Endometrial microvascular endothelial cells (primary cell): ENCODE data around the gene BCL2A1. TPM values are rescaled to one million over a fixed set of nuclear protein-coding genes. Genes with fewer than 3 reads are reported as not detected.

ENCODE experiments used
- in situ Hi-C: cut with HindIII; loops from 2 replicates; pipeline ENCODE4 v1.10.0; 2017; ENCODE audit warnings: low sequenced_read_pairs, low pct_unique_long_range_greater_than_20kb; ENCODE audit errors: inconsistent ontology term
- total RNA-seq: library from RNA; depleted of rRNA; stranded (reverse); fragments of >200 nt; gene quantifications from one replicate; pipeline ENCODE4 v1.2.3, GENCODE V29; 2015; ENCODE audit errors: inconsistent ontology term

BCL2A1 gene
- total RNA-seq, 1 donor from 2014 or later = not detected

DNA sequence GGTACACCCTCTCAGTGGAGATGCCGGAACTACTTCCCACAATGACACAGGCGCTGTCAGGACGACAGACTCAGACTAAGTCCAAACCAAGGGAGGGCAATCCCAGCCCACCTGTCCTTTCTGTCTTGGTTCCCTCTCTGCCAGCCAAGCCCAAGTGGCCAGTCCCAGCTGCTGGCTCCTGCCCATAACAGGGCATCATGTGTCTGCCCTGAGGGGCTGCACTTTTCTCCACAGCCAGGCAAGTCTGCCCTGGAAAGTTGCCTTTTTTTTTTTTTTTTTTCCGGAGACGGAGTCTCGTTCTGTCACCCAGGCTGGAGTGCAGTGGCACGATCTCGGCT, 20.0 kb upstream of the BCL2A1 start:
- in situ Hi-C loops = no loop called here

DNA sequence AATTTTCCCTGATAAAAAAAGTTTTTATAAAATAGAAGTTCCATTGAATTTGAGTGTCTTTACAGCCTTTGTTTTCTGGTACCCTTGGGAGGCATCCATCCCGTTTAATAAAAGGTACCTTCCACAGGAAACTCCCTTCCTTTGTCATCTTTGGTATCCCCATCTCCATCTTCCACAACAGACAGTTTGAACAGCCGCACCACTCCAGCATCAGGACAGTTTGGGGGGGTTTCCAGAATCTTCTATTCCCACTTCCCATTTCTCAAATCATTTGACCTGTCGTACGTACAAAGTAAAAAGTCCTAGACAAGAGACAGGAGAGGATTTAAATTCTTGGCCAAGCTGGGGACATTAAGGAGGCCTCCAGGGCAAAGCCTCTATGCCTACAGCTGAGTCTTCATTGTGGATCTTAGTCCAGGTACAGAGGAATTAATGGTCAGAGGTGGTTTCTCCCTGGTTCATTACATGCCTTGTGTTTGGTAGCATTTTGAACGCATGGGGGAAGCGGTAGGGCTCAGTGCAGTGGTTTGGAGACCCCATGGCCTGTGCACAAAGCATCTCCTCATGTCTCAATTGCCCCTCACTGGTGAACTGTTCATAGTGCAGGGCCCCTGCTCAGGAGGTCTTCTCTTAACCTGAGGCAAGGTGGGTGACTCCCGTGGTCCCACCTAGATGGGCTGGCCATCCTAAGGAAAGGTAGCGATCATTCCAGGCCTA, 19.4 kb upstream of the BCL2A1 start:
- in situ Hi-C loops = no loop called here

DNA sequence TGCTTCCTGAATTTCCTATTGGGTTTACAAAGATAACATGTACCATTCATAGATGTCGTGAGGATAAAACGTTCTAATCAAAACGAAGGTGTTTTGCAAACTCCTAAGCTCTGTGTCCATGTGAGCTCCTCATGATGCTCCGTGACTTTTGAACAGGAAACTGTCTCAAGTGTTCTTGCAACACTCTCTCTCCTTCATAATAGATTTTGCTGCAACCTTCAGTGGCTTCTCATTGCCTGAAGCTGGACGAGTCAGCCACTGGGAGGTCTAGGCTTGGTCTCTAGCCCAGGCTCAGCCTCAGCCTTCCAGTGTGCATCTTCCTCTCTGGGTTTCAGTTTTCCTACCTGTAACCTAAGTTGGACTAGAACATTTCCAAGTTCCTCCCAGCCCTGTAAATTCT, 18.7 kb upstream of the BCL2A1 start:
- in situ Hi-C loops = no loop called here

DNA sequence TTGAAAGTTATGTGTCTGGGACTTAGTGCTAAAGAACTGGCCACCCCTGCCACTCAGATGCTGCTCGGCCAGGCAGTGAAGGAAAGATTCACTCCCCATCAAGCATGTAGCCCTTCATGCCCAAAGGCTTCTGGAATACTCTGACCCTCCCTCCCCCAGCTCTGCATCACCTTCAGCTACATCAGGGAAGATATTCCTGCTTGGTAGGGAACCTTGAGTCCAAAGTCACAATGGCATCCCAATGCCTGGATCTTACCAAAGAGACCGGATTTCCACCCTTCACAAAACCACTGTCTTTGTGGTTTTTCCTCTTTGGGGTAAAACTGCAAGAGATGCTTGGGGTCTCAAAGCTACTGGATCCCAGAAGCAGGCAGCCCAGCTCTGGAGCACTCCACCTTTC, 18.2 kb upstream of the BCL2A1 start:
- in situ Hi-C loops = no loop called here

DNA sequence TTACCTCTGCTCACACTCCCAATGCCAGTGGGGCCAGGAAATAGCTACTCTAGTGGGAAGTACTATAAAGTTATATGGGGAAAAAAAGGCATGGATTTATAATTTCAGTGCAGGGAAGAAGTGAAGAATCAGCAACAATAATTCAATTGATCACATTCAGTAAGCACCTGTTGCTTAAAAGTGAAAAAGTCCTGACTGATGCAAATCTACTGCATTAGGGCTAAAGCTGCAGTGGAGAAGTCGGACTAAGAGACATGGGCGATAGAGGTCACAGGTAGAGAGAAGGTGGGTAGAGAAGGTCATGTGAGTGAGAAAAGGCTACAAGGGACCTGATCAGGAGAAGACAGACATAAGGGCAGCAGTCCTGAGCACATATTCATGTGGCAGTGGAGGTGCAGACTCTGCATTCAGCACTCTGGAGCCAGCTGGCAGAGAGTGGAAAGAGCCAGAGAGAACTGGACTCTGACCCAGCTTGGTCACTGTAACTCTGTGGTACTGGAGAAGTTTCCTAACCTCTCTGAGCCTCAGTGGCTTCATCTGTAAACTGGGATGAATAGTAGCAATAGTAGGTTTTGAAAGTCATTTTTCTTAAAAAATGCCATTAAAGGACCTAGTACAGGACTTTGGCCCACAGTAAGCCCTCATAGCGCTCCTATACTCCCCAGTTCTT, 17.6 kb upstream of the BCL2A1 start:
- in situ Hi-C loops = no loop called here

DNA sequence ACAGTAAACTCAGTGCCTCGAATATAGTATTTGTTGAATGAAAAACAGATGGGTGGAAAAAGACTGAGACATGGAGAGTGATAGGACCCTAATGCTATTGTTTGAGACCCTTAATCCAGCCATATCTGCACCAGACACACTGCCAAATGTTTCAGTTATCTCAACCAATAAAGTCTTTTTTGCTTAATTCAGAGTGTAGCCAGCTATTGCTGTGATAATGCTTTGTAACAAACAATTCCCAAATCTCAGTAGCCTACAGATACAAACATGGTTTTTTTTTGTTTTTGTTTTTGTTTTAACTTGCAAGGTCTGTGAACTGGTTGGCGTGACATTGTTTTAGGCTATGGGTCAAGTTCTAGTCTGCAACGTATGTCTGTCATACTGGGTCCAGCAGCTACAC, 17.0 kb upstream of the BCL2A1 start:
- in situ Hi-C loops = no loop called here

DNA sequence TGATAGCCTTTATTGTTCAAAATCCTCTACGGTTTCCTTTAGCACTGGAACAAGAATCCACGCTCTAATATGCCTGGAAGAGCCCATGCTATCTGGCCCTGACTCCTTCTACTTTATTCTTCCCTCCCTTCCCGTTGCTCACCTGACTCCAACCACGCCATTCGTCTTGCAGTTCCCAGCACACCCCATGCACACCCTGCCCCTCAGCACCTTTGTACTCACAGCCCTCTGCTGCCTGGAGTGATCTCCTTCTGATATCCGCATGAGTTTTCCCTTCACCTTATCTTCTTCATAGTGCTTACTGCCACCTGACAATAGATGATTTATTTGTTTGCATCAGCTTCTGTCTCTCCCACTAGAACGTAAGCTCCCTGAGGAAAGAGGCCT, 16.6 kb upstream of the BCL2A1 start:
- in situ Hi-C loops = no loop called here

DNA sequence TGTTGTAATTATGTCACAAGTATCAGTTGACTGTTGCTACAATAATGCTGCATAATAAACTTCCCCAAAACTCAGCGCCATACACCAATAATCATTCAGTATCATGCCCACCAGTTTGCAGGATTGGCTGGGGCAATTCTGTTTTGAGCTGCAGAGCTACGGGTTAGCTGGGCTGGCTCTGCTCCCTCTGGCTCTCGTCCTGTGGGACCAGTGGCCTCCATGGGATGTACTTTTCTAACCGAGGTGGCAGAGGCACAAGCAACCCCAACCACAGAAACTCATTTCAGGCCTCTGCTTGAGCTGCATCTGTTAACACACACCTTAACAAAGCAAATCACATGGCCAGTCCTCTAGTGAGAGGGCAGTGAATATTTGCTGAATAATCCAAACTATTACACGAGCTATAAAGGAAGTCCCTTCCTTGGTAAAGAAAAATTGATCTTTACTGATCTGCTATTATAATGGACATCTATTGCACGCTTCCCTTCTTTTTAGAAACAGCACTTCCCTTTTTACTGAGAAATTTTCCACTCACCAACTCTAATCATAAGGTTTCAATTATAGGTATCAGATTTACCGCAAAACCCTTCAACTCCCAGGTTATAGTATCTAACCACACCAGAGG, 10.9 kb upstream of the BCL2A1 start:
- in situ Hi-C loops = no loop called here

DNA sequence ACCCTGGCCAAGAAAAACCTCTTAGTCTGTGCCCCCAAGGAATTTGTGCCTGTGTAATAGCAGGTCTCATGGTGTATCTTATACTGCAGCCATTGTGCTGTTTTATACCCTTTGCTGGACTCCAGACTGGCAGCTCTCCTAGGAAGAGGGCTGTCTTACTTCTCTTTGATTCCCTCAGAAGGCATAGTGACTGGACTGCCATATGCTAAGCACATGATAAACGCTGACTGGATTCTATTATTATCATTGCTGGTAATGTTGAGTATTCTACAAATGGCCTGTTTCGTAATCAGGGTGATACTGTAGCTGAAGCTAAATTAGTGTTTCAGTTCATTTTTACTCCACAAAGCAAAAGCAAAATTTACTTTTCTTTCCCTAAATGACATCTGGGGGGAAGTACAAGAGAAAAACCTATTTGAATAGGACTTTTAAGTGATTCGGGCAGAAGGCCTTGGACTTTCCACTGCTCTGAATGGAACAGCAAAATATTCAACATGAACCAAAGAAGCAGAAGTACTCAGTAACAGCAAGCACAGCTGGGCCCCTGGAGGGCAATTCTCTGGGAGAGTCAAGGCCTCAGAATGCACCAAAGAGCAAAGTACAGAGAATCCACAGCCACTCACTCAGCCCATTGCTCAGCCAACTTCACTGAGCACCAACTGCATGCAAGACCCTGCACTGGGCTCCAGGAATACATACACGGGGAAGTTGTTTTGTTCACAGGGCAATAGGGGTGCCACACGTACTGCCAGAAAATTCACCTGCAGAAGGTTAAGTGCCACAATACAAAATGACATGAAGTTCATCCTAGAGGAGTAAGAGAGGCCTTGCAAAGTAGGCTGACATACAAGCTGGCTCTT, 7.9 kb upstream of the BCL2A1 start:
- in situ Hi-C loops = no loop called here

DNA sequence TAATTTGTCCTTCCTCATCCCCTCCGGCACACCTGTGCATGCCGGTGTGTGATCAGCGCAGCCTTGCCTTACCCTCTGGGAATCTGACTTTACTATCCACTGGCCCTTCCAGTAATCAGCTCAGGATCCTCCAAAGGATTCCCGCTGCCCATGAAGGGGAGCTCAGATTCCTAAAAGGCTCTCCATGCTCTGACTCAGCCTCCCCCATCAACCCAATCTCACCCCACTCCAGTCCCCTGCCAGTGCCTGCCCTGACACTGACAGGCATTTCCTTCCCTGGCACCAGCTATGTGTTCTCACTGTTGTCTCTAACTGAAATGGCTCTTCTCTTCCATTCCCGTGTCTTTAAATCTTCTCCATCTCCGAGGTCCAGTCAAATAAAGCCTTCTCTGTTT, 7.3 kb upstream of the BCL2A1 start:
- in situ Hi-C loops = no loop called here

DNA sequence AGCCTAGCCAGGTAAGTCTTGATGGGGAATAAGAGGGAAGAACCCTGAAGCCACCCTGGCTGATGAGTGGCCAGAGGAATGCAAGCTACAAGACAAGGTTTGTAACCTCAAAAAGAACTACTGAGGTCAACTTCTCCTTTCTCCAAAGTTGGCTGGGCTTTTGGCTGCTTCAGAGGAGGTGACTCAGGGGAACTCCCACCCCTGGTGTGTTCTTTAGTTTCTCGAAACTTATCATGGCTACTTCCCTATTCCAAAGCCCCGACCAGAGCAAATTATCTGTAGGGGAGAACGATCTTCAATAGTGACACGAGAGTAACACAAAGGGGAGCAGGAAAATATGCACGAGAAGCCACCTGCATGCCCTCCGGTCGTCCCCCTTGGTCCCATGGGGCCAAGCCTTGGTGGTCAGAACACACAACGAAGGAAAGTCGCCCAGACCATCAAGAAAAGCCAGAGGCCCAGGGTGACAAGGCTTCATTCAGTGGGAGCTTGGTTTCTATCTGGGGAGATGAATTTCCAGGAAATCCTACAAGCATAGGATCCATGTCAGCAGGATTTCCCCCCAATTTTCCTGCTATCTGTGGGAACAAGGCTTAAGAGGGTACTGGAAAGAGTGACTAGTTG, 6.5 kb upstream of the BCL2A1 start:
- in situ Hi-C loops = no loop called here

DNA sequence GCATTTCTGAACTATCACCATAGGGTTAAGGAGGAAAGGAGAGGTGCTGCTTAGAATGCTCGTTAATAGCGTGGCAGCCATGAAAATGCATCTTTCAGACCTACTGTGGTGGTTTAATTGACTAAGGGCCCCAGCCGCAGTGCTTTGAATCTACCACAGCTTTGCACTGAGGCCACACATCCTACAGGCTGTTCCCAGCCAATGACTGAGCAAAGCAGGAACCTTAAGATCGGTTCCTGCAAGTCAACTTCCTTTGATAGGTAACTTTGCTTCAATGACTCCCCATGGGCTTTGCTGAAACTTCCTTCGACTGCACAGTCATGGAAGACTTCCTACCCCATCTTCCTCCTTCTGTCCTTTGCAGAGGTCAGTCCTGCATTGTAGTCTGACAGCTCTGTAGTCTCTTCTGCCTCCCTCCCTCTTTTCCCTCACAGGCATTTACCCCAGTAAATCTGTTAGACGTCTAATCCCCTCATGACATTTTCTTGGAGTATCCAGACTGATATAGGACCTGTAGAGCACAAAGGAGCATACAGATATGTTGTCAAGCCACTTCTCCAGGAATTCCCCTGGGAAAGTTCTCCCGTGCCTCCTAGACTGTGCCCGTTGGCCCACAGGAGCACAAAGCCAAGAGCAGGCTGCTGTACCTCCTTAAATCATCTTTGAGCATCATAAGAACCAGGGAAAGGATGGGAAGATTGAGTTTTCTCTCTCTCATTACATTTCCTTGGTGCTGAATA, 2.6 kb upstream of the BCL2A1 start:
- in situ Hi-C loops = no loop called here

DNA sequence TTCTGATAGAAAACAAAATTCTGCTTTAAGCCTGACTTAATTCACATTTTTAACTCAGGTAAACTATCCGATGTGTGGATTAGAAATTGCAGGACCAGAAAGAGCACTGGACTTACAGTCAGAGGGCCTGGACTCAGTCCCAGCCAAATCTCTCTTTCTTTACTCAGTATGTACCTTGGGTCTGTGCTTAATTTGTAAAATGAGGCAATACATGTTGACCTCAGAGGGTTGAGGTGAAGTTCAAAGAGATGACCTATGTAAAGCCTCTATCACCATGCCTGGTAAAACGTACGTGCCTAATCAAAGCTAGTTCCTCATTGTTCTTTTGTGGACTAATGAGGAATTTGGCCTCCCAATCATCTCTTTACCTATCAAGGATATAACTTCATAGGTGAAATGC, 1.9 kb upstream of the BCL2A1 start:
- in situ Hi-C loops = no loop called here

DNA sequence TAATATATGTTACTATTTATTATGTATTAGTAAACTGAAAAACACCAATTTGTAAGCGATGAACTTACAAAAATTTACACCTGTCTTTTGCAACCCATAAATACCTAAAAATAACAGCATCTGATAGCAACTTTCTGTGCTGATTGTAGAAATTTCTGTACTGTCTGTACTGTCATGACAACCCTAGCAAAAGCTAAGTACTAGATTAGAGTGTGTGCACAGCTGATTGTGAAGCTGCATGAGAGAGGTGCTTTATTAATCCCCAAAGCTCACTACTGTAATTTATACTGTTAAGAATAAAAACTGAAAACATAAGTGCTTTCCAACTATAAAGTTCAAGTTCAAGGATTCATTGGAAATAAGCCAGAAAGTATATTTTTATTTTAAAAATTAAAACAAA, 815 bp downstream of the BCL2A1 start:
- in situ Hi-C loops = no loop called here

DNA sequence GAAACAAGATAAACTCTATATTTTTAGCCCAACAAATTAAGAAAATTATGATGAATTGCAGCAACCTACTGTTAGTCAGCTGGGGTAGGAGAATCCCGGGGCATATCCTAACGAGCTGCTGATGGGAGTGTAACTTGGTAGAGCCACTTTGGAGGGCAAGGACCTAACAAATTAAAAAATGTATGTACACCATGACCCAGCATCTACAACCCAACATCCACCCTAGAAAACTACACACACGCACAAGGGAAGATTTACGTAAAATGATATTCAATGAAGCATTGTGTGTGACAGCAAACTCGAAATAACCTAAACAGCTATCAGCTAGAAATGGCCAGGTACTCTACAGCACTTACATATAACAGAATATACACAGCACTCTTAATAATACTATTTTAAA, 1.9 kb downstream of the BCL2A1 start:
- in situ Hi-C loops = no loop called here

DNA sequence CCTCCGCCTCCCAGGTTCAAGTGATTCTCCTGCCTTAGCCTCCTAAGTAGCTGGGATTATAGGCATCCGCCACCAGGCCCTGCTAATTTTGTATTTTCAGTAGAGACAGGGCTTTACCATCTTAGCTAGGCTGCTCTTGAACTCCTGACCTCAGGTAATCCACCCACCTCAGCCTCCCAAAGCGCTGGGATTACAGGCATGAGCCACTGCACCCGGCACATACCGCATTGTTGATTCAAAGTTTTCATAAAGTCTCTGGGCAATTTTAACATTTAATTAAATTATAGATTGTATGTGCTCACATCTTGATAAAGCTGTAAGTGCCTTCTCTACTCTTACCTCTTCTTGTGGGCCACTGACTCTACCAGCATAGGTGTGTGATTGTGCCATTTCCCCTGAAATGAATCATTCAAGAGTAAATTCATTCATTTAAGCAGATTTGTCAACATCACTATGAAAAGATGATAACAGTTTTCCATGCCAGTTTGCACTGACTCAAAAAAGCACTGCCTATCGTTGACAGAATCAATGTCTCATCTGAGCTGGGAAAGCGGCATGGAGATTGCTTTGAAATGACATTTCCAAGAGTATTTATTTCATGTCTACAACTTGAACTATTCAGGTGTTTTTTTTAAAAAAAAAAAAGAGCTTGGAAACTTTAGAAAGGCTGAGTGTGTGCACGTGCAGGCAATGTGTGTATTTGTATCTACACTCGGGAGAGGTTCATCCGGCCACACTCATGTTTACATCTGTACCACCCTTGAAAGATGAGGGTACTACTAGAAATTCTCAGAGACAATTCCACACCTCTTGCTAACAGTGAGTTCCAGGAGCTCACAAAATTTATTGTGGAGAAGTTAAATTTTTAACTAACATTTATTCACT, 3.5 kb downstream of the BCL2A1 start:
- in situ Hi-C loops = no loop called here

DNA sequence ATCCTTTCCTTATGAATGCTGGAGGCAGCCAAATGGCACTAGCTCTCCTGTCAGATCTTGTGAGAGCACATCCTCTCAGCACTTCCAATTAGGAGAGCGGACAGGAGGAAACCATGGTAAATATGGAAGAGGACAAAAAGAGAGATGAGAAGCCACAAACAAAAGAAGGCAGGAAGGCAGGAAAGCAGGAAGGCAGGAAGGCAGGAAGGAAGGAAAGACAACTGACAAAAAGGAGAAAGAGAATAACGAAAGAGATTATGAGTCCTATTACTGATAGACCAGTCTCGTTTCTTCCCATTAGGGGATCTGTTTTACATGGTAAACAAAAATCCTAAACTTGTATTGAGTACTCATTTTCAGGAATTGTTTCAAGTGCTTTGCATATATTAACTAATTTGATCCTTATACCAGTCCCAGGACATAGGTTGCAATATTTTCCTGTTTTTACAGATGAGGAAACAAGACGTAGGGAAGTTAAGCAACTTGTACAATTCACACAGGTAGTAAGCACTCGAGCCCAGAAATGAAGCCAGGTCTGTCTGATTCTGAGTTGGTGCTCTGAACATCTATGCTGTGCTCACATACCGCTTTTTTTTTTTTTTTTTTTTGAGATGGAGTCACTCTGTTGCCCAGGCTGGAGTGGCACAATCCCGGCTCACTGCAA, 4.2 kb downstream of the BCL2A1 start:
- in situ Hi-C loops = no loop called here
